HEK293 (cell line): ENCODE measurements around the gene CBX5.

Source experiments
- PRDM1 ChIP-seq: fragments of 450-650 bp; formaldehyde crosslinking; IDR thresholded peaks from 2 replicates; pipeline ENCODE4; 2016; ENCODE audit warnings: missing biosample characterization, missing genetic modification characterization
- REPIN1 ChIP-seq: fragments of 450-650 bp; formaldehyde crosslinking; IDR thresholded peaks from 2 replicates; pipeline ENCODE4 v1.5.1; 2017; ENCODE audit warnings: missing biosample characterization, missing genetic modification characterization, low read depth
- SCRT2 ChIP-seq: fragments of 450-650 bp; formaldehyde crosslinking; IDR thresholded peaks from 2 replicates; pipeline ENCODE4 v1.5.1; 2016; ENCODE audit warnings: missing biosample characterization, missing genetic modification characterization
- SP3 ChIP-seq: fragments of 450-650 bp; formaldehyde crosslinking; IDR thresholded peaks from 2 replicates; pipeline ENCODE4 v1.5.1; 2016; ENCODE audit warnings: missing biosample characterization, missing genetic modification characterization
- YY2 ChIP-seq: fragments of 450-650 bp; formaldehyde crosslinking; IDR thresholded peaks from 2 replicates; pipeline ENCODE4 v1.5.1; 2016; ENCODE audit warnings: missing biosample characterization, missing genetic modification characterization
- ZBTB11 ChIP-seq: fragments of 450-650 bp; formaldehyde crosslinking; conservative IDR thresholded peaks from 2 replicates; pipeline ENCODE4 v1.5.1; 2016; ENCODE audit warnings: low read depth, missing biosample characterization, missing genetic modification characterization
- ZBTB48 ChIP-seq: fragments of 450-650 bp; formaldehyde crosslinking; IDR thresholded peaks from 2 replicates; pipeline ENCODE4 v1.5.1; 2016; ENCODE audit warnings: missing biosample characterization, missing genetic modification characterization
- ZBTB6 ChIP-seq: fragments of 450-650 bp; formaldehyde crosslinking; IDR thresholded peaks from 2 replicates; pipeline ENCODE4 v1.5.1; 2017; ENCODE audit warnings: missing biosample characterization, missing genetic modification characterization
- ZBTB8A ChIP-seq: fragments of 450-650 bp; formaldehyde crosslinking; IDR thresholded peaks from 2 replicates; pipeline ENCODE4 v1.5.1; 2016; ENCODE audit warnings: missing biosample characterization, missing genetic modification characterization
- ZFHX2 ChIP-seq: fragments of 450-650 bp; formaldehyde crosslinking; conservative IDR thresholded peaks from 2 replicates; pipeline ENCODE4 v1.5.1; 2016; ENCODE audit warnings: missing biosample characterization, missing genetic modification characterization
- ZIC2 ChIP-seq: fragments of 450-650 bp; formaldehyde crosslinking; IDR thresholded peaks from 2 replicates; pipeline ENCODE4 v1.5.1; 2016; ENCODE audit warnings: missing biosample characterization, missing genetic modification characterization
- ZNF121 ChIP-seq: fragments of 450-650 bp; formaldehyde crosslinking; IDR thresholded peaks from 2 replicates; pipeline ENCODE4 v1.5.1; 2016; ENCODE audit warnings: missing biosample characterization, missing genetic modification characterization
- ZNF138 ChIP-seq: fragments of 450-650 bp; formaldehyde crosslinking; IDR thresholded peaks from 2 replicates; pipeline ENCODE4 v1.5.1; 2016; ENCODE audit warnings: missing biosample characterization, missing genetic modification characterization, borderline replicate concordance
- ZNF146 ChIP-seq: fragments of 450-650 bp; formaldehyde crosslinking; IDR thresholded peaks from 2 replicates; pipeline ENCODE4 v1.5.1; 2016; ENCODE audit warnings: missing biosample characterization, missing genetic modification characterization
- ZNF155 ChIP-seq: fragments of 450-650 bp; formaldehyde crosslinking; IDR thresholded peaks from 2 replicates; pipeline ENCODE4 v1.5.1; 2016; ENCODE audit warnings: missing biosample characterization, missing genetic modification characterization
- ZNF211 ChIP-seq: fragments of 450-650 bp; formaldehyde crosslinking; IDR thresholded peaks from 2 replicates; pipeline ENCODE4 v1.5.1; 2016; ENCODE audit warnings: low read depth, missing biosample characterization, missing genetic modification characterization
- ZNF248 ChIP-seq: fragments of 450-650 bp; formaldehyde crosslinking; IDR thresholded peaks from 2 replicates; pipeline ENCODE4 v1.5.1; 2017; ENCODE audit warnings: missing biosample characterization, missing genetic modification characterization
- ZNF324 ChIP-seq: fragments of 450-650 bp; formaldehyde crosslinking; IDR thresholded peaks from 2 replicates; pipeline ENCODE4 v1.5.1; 2016; ENCODE audit warnings: missing biosample characterization, missing genetic modification characterization
- ZNF394 ChIP-seq: fragments of 450-650 bp; formaldehyde crosslinking; IDR thresholded peaks from 2 replicates; pipeline ENCODE4 v1.5.1; 2016; ENCODE audit warnings: missing biosample characterization, missing genetic modification characterization, mild to moderate bottlenecking, moderate library complexity, borderline replicate concordance
- ZNF398 ChIP-seq: fragments of 450-650 bp; formaldehyde crosslinking; IDR thresholded peaks from 2 replicates; pipeline ENCODE4 v1.5.1; 2017; ENCODE audit warnings: missing biosample characterization, missing genetic modification characterization
- ZNF433 ChIP-seq: fragments of 450-650 bp; formaldehyde crosslinking; IDR thresholded peaks from 2 replicates; pipeline ENCODE4 v1.5.1; 2016; ENCODE audit warnings: missing biosample characterization, missing genetic modification characterization, low read depth
- ZNF449 ChIP-seq: fragments of 450-650 bp; formaldehyde crosslinking; IDR thresholded peaks from 2 replicates; pipeline ENCODE4 v1.5.1; 2017; ENCODE audit warnings: missing biosample characterization, mild to moderate bottlenecking, missing genetic modification characterization, moderate library complexity
- ZNF555 ChIP-seq: fragments of 450-650 bp; formaldehyde crosslinking; conservative IDR thresholded peaks from 2 replicates; pipeline ENCODE4 v1.5.1; 2017; ENCODE audit warnings: missing biosample characterization, mild to moderate bottlenecking, missing genetic modification characterization, inconsistent platforms
- ZNF561 ChIP-seq: fragments of 450-650 bp; IDR thresholded peaks from 2 replicates; pipeline ENCODE4 v1.5.1; 2018; ENCODE audit warnings: missing biosample characterization, missing genetic modification characterization, borderline replicate concordance
- ZNF654 ChIP-seq: fragments of 450-650 bp; formaldehyde crosslinking; IDR thresholded peaks from 2 replicates; pipeline ENCODE4 v1.5.1; 2016; ENCODE audit warnings: low read depth, missing biosample characterization, missing genetic modification characterization
- ZNF660 ChIP-seq: fragments of 450-650 bp; IDR thresholded peaks from 2 replicates; pipeline ENCODE4 v1.5.1; 2018; ENCODE audit warnings: missing biosample characterization, mild to moderate bottlenecking, missing genetic modification characterization
- ZNF692 ChIP-seq: fragments of 450-650 bp; formaldehyde crosslinking; IDR thresholded peaks from 2 replicates; pipeline ENCODE4 v1.5.1; 2016; ENCODE audit warnings: missing biosample characterization, missing genetic modification characterization
- ZNF76 ChIP-seq: fragments of 450-650 bp; formaldehyde crosslinking; IDR thresholded peaks from 2 replicates; pipeline ENCODE4; 2016; ENCODE audit warnings: low read depth, missing biosample characterization, missing genetic modification characterization, borderline replicate concordance
- ZNF776 ChIP-seq: fragments of 450-650 bp; formaldehyde crosslinking; IDR thresholded peaks from 2 replicates; pipeline ENCODE4 v1.5.0; 2017; ENCODE audit warnings: missing biosample characterization, missing genetic modification characterization, borderline replicate concordance
- ZNF785 ChIP-seq: fragments of 450-650 bp; formaldehyde crosslinking; IDR thresholded peaks from 2 replicates; pipeline ENCODE4 v1.5.1; 2016; ENCODE audit warnings: missing biosample characterization, missing genetic modification characterization
- ZXDB ChIP-seq: fragments of 450-650 bp; formaldehyde crosslinking; IDR thresholded peaks from 2 replicates; pipeline ENCODE4 v1.5.1; 2016; ENCODE audit warnings: missing biosample characterization, missing genetic modification characterization

CBX5 gene

GRCh38 chr12:54324617-54325441 lies 44.9 kb upstream of the CBX5 start, which contains the start of gene COPZ1 (continued):
- TF ChIP-seq ZNF660 (tag by site-specific recombination) (peak; percentile 81), ZNF324 (tag by site-specific recombination) (peak; percentile 55; the same call in 1 of the 2 replicates), ZNF449 (tag by site-specific recombination) (no peak), ZNF394 (tag by site-specific recombination) (peak; percentile 60; the same call in 1 of the 2 replicates), ZNF561 (tag by site-specific recombination) (peak; percentile 29; the same call in 1 of the 2 replicates), YY2 (tag by site-specific recombination) (peak; percentile 77), ZNF433 (tag by site-specific recombination) (no peak), ZXDB (tag by site-specific recombination) (peak; percentile 87), ZNF654 (tag by site-specific recombination) (peak; percentile 63), ZNF692 (tag by site-specific recombination) (peak; percentile 18; the same call in 1 of the 2 replicates), ZNF121 (tag by site-specific recombination) (no peak), ZIC2 (tag by site-specific recombination) (0 out of 2 replicates have a peak, but pooled peaks have one; percentile 12), ZNF76 (tag by site-specific recombination) (peak; percentile 62; the same call in 1 of the 2 replicates), ZNF138 (tag by site-specific recombination) (no peak), ZFHX2 (tag by site-specific recombination) (no peak; the same call in 1 of the 2 replicates), ZNF146 (tag by site-specific recombination) (no peak), ZNF211 (no peak), PRDM1 (tag by site-specific recombination) (no peak), ZBTB11 (0 out of 2 replicates have a peak, but pooled peaks have one; percentile 32), ZBTB6 (tag by site-specific recombination) (no peak), ZNF785 (no peak), ZNF555 (tag by site-specific recombination) (no peak), ZNF776 (tag by site-specific recombination) (no peak), ZNF248 (tag by site-specific recombination) (no peak), SCRT2 (tag by site-specific recombination) (0 out of 2 replicates have a peak, but pooled peaks have one; percentile 37), SP3 (peak; percentile 78), ZBTB8A (peak; percentile 95), ZNF155 (no peak), ZNF398 (tag by site-specific recombination) (no peak), ZBTB48 (tag by site-specific recombination) (peak; percentile 37; the same call in 1 of the 2 replicates), REPIN1 (tag by site-specific recombination) (no peak)
